GM18858 (cell line): Measurements from ENCODE around the gene EVX1.

Experiments used
- ATAC-seq: cut with Tn5 transposase; IDR thresholded peaks from one replicate; pipeline ENCODE4 v1.9.1; 2021; ENCODE audit not compliant: unreplicated experiment

EVX1 gene

GRCh38 chr7:27248427-27248806 is 5.8 kb downstream of the EVX1 start:
- no peak for ATAC-seq

GRCh38 chr7:27248911-27249723 is 6.5 kb downstream of the EVX1 start:
- no peak for ATAC-seq

- no peak for ATAC-seq
These were observed 7.3 kb downstream of the EVX1 start for GRCh38 chr7:27249724-27250556.

- ATAC-seq, result no peak
These were observed 8.0 kb downstream of the EVX1 start for GRCh38 chr7:27250557-27251070.

GRCh38 chr7:27251136-27251651 is 8.6 kb downstream of the EVX1 start:
- no peak for ATAC-seq

GRCh38 chr7:27251652-27252590 is 9.3 kb downstream of the EVX1 start:
- ATAC-seq, result no peak

- no peak for ATAC-seq
These were observed 12.0 kb downstream of the EVX1 start for GRCh38 chr7:27254625-27255024.

GRCh38 chr7:27260211-27260610 is 17.6 kb downstream of the EVX1 start:
- ATAC-seq, result no peak

- ATAC-seq, result no peak
These were observed 19.5 kb downstream of the EVX1 start for GRCh38 chr7:27262121-27262520.

GRCh38 chr7:27263781-27264180 is 21.2 kb downstream of the EVX1 start:
- ATAC-seq, result no peak

- ATAC-seq, result no peak
These were observed 26.9 kb downstream of the EVX1 start for GRCh38 chr7:27269455-27269854.

- no peak for ATAC-seq
These were observed 28.8 kb downstream of the EVX1 start for GRCh38 chr7:27271384-27271783.

- ATAC-seq, result no peak
These were observed 35.0 kb downstream of the EVX1 start for GRCh38 chr7:27277628-27278027.

- ATAC-seq, result no peak
These were observed 41.0 kb downstream of the EVX1 start for GRCh38 chr7:27283558-27283957.

GRCh38 chr7:27295236-27295635 is 52.6 kb downstream of the EVX1 start:
- ATAC-seq, result no peak

- ATAC-seq, result no peak
These were observed 54.8 kb downstream of the EVX1 start for GRCh38 chr7:27297356-27297755.
